HL-60 (cell line): Measurements from ENCODE around the gene TM4SF18.

Experiments
- POLR2AphosphoS5 ChIP-seq: IDR thresholded peaks from 2 replicates; pipeline ENCODE4 v1.6.1; 2012; ENCODE audit warnings: low read depth
- TF ChIP-seq, protein P1 (sequence below): IDR thresholded peaks from one replicate; pipeline ENCODE4 v1.5.1; 2011; ENCODE audit warnings: low read length, control low read depth, inconsistent platforms; ENCODE audit not compliant: insufficient read depth
- TF ChIP-seq, protein P2 (sequence below): IDR thresholded peaks from 2 replicates; pipeline ENCODE4 v1.6.1; 2012; ENCODE audit warnings: low read depth; ENCODE audit not compliant: insufficient replicate concordance

GRCh38 chr3:149371001-149371722, 37.7 kb upstream of the TM4SF18 start:
- TF ChIP-seq, protein P1, sequence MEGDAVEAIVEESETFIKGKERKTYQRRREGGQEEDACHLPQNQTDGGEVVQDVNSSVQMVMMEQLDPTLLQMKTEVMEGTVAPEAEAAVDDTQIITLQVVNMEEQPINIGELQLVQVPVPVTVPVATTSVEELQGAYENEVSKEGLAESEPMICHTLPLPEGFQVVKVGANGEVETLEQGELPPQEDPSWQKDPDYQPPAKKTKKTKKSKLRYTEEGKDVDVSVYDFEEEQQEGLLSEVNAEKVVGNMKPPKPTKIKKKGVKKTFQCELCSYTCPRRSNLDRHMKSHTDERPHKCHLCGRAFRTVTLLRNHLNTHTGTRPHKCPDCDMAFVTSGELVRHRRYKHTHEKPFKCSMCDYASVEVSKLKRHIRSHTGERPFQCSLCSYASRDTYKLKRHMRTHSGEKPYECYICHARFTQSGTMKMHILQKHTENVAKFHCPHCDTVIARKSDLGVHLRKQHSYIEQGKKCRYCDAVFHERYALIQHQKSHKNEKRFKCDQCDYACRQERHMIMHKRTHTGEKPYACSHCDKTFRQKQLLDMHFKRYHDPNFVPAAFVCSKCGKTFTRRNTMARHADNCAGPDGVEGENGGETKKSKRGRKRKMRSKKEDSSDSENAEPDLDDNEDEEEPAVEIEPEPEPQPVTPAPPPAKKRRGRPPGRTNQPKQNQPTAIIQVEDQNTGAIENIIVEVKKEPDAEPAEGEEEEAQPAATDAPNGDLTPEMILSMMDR: no peak
- TF ChIP-seq, protein P2, sequence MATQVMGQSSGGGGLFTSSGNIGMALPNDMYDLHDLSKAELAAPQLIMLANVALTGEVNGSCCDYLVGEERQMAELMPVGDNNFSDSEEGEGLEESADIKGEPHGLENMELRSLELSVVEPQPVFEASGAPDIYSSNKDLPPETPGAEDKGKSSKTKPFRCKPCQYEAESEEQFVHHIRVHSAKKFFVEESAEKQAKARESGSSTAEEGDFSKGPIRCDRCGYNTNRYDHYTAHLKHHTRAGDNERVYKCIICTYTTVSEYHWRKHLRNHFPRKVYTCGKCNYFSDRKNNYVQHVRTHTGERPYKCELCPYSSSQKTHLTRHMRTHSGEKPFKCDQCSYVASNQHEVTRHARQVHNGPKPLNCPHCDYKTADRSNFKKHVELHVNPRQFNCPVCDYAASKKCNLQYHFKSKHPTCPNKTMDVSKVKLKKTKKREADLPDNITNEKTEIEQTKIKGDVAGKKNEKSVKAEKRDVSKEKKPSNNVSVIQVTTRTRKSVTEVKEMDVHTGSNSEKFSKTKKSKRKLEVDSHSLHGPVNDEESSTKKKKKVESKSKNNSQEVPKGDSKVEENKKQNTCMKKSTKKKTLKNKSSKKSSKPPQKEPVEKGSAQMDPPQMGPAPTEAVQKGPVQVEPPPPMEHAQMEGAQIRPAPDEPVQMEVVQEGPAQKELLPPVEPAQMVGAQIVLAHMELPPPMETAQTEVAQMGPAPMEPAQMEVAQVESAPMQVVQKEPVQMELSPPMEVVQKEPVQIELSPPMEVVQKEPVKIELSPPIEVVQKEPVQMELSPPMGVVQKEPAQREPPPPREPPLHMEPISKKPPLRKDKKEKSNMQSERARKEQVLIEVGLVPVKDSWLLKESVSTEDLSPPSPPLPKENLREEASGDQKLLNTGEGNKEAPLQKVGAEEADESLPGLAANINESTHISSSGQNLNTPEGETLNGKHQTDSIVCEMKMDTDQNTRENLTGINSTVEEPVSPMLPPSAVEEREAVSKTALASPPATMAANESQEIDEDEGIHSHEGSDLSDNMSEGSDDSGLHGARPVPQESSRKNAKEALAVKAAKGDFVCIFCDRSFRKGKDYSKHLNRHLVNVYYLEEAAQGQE: no peak
- TF ChIP-seq POLR2AphosphoS5: no peak
